DMS 273 treated with DMSO at 0.1 percent for 48 hours (cell line): ENCODE data around the gene SSTR5.
"Not testable (repeated sequence)": the region's sequence is repeated elsewhere in the genome, so short reads cannot be mapped to it uniquely, and the experiment has no call there.

Experiments used
- DNase-seq: peaks from one replicate; lab custom pipeline; 2025; lab: John Stamatoyannopoulos, UW

Gene SSTR5

GRCh38 chr16:1090620-1091587 is 18.4 kb downstream of the SSTR5 start:
- no peak for DNase-seq

GRCh38 chr16:1091992-1092552 is 19.5 kb downstream of the SSTR5 start:
- no peak for DNase-seq

- not testable (repeated sequence) for DNase-seq
Observed at GRCh38 chr16:1092685-1093283, 20.2 kb downstream of the SSTR5 start.

GRCh38 chr16:1093284-1094123 is 21.0 kb downstream of the SSTR5 start:
- no peak for DNase-seq

- no peak for DNase-seq
Observed at GRCh38 chr16:1094124-1094479, 21.6 kb downstream of the SSTR5 start.

- DNase-seq = no peak
Observed at GRCh38 chr16:1094601-1095449, 22.3 kb downstream of the SSTR5 start.

- DNase-seq = no peak
Observed at GRCh38 chr16:1095450-1096168, 23.1 kb downstream of the SSTR5 start.

GRCh38 chr16:1096169-1097082 is 23.9 kb downstream of the SSTR5 start, which contains the start of gene C1QTNF8:
Gene C1QTNF8 (minus strand): TSS chr16:1096244. CDS start chr16:1094922, 1,322 bp downstream.
- no peak for DNase-seq

- DNase-seq = no peak
Observed at GRCh38 chr16:1097156-1097555, 24.6 kb downstream of the SSTR5 start.

GRCh38 chr16:1097800-1098199 is 25.3 kb downstream of the SSTR5 start:
- no peak for DNase-seq

GRCh38 chr16:1098266-1098991 is 25.9 kb downstream of the SSTR5 start:
- DNase-seq = no peak

- DNase-seq = no peak
Observed at GRCh38 chr16:1099189-1100083, 26.9 kb downstream of the SSTR5 start.

- DNase-seq = no peak
Observed at GRCh38 chr16:1100084-1100800, 27.7 kb downstream of the SSTR5 start.

GRCh38 chr16:1101133-1101532 is 28.6 kb downstream of the SSTR5 start:
- no peak for DNase-seq

GRCh38 chr16:1101573-1102332 is 29.2 kb downstream of the SSTR5 start:
- no peak for DNase-seq

- no peak for DNase-seq
Observed at GRCh38 chr16:1102333-1102700, 29.8 kb downstream of the SSTR5 start.
